Mammary epithelial cell (primary cell): ENCODE measurements around the gene PGM3.

Experiments
- EZH2 ChIP-seq: IDR thresholded peaks from 2 replicates; pipeline ENCODE4 v1.6.1; 2012; ENCODE audit warnings: low read length, inconsistent platforms, borderline replicate concordance
- TF ChIP-seq, protein P1 (sequence below), 2 donors: IDR thresholded peaks in 1 of 2; conservative IDR thresholded peaks in 1 of 2; 2 replicates each; pipeline ENCODE4 v1.5.1; 2011 to 2012; ENCODE audit warnings: inconsistent platforms in 2 of 2, low read length in 2 of 2, mild to moderate bottlenecking in 2 of 2, control low read depth in 1 of 2, low read depth in 1 of 2; ENCODE audit not compliant: insufficient read depth in 1 of 2; ENCODE audit errors: extremely low read depth in 1 of 2

DNA sequence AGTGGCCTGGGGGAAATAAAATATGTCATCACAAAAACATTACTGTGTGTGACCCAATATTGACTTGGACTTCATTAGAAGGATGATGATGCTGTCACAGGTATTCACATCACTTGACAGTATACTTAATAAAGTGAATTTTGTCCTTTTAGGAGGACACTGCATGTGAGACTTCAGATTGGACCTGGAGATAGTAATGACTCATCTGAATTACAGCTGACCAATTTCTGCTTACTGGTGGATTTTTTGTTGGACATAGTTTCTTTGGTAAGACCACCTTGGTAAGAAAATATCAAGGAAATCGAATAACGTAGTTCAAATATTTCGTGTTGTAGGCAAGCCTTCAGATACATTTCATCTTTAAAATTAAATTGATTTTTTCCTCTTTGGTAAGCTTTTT lies 68.5 kb downstream of the PGM3 start:
- no peak for TF ChIP-seq EZH2
- TF ChIP-seq, protein P1, sequence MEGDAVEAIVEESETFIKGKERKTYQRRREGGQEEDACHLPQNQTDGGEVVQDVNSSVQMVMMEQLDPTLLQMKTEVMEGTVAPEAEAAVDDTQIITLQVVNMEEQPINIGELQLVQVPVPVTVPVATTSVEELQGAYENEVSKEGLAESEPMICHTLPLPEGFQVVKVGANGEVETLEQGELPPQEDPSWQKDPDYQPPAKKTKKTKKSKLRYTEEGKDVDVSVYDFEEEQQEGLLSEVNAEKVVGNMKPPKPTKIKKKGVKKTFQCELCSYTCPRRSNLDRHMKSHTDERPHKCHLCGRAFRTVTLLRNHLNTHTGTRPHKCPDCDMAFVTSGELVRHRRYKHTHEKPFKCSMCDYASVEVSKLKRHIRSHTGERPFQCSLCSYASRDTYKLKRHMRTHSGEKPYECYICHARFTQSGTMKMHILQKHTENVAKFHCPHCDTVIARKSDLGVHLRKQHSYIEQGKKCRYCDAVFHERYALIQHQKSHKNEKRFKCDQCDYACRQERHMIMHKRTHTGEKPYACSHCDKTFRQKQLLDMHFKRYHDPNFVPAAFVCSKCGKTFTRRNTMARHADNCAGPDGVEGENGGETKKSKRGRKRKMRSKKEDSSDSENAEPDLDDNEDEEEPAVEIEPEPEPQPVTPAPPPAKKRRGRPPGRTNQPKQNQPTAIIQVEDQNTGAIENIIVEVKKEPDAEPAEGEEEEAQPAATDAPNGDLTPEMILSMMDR (conservative IDR thresholded peaks at IDR 0.05 in 1 of 2, IDR thresholded peaks at IDR 0.05 in 1 of 2; ENCODE audit: extremely low read depth in 1 of 2, insufficient read depth in 1 of 2, low read depth in 1 of 2, low read length in 2 of 2) = no peak
